HG02759 (cell line): ENCODE data around the gene NAV2.
"Not testable (repeated sequence)": the region's sequence is repeated elsewhere in the genome, so short reads cannot be mapped to it uniquely, and the experiment has no call there.

ENCODE experiments used
- ATAC-seq: cut with Tn5 transposase; IDR thresholded peaks from one replicate; pipeline ENCODE4 v1.9.1; 2021; ENCODE audit warnings: mild to moderate bottlenecking, moderate library complexity; ENCODE audit not compliant: unreplicated experiment

NAV2 gene

GRCh38 chr11:19987331-19987801 lies 274.7 kb downstream of the NAV2 start:
- no peak for ATAC-seq

- no peak for ATAC-seq
Measured at GRCh38 chr11:19988598-19988997, 276.0 kb downstream of the NAV2 start.

GRCh38 chr11:19989191-19989590 lies 276.6 kb downstream of the NAV2 start:
- no peak for ATAC-seq

- no peak for ATAC-seq
Measured at GRCh38 chr11:19992162-19992561, 279.5 kb downstream of the NAV2 start.

GRCh38 chr11:19992998-19993397 lies 280.4 kb downstream of the NAV2 start:
- ATAC-seq = no peak

- no peak for ATAC-seq
Measured at GRCh38 chr11:19994672-19995071, 282.0 kb downstream of the NAV2 start.

- ATAC-seq = no peak
Measured at GRCh38 chr11:19995145-19995544, 282.5 kb downstream of the NAV2 start.

- ATAC-seq = no peak
Measured at GRCh38 chr11:19996571-19996970, 283.9 kb downstream of the NAV2 start.

GRCh38 chr11:20000022-20000350 lies 287.3 kb downstream of the NAV2 start:
- no peak for ATAC-seq

GRCh38 chr11:20000351-20001134 lies 287.9 kb downstream of the NAV2 start:
- ATAC-seq = no peak

GRCh38 chr11:20002312-20003216 lies 289.9 kb downstream of the NAV2 start:
- no peak for ATAC-seq

- no peak for ATAC-seq
Measured at GRCh38 chr11:20003351-20003750, 290.7 kb downstream of the NAV2 start.

- ATAC-seq = no peak
Measured at GRCh38 chr11:20004866-20005265, 292.2 kb downstream of the NAV2 start.

- ATAC-seq = no peak
Measured at GRCh38 chr11:20005747-20006146, 293.1 kb downstream of the NAV2 start.

- not testable (repeated sequence) for ATAC-seq
Measured at GRCh38 chr11:20006618-20007017, 294.0 kb downstream of the NAV2 start.

- no peak for ATAC-seq
Measured at GRCh38 chr11:20007386-20007785, 294.7 kb downstream of the NAV2 start.

- ATAC-seq = no peak
Measured at GRCh38 chr11:20008190-20008870, 295.7 kb downstream of the NAV2 start.

GRCh38 chr11:20008871-20009644 lies 296.4 kb downstream of the NAV2 start:
- no peak for ATAC-seq

- no peak for ATAC-seq
Measured at GRCh38 chr11:20010156-20010850, 297.7 kb downstream of the NAV2 start.

GRCh38 chr11:20010851-20011225 lies 298.2 kb downstream of the NAV2 start:
- no peak for ATAC-seq
